Activated naive CD8-positive, alpha-beta T cell (primary cell): ENCODE data around the gene TSPAN18.

Source experiments
- H3K27ac Mint-ChIP-seq: one replicate; pipeline ENCODE4 v1.8.0; 2021; ENCODE audit warnings: mixed read lengths
- H3K27me3 Mint-ChIP-seq: one replicate; pipeline ENCODE4 v1.8.0; 2021; ENCODE audit warnings: mixed read lengths
- H3K36me3 Mint-ChIP-seq: one replicate; pipeline ENCODE4 v1.8.0; 2021; ENCODE audit warnings: mixed read lengths
- H3K4me1 Mint-ChIP-seq: one replicate; pipeline ENCODE4 v1.8.0; 2021; ENCODE audit warnings: low read depth, mixed read lengths
- H3K4me3 Mint-ChIP-seq: one replicate; pipeline ENCODE4 v1.8.0; 2021; ENCODE audit warnings: mild to moderate bottlenecking, mixed read lengths
- H3K9me3 Mint-ChIP-seq: one replicate; pipeline ENCODE4 v1.8.0; 2021; ENCODE audit warnings: low read depth, mixed read lengths

TSPAN18 gene

GRCh38 chr11:44767421-44767820 is 40.7 kb downstream of the TSPAN18 start:
- peaks cover 4% of the 10 kb centered on the region for H3K9me3 Mint-ChIP-seq
- no peak overlapping the region for H3K4me3 Mint-ChIP-seq
- H3K36me3 Mint-ChIP-seq, result peaks cover 29% of the 10 kb centered on the region
- H3K4me1 Mint-ChIP-seq, result peaks cover 3% of the 10 kb centered on the region
- no peaks in the 10 kb centered on the region for H3K27me3 Mint-ChIP-seq
- H3K27ac Mint-ChIP-seq, result no peak overlapping the region

GRCh38 chr11:44770401-44770800 is 43.6 kb downstream of the TSPAN18 start:
- H3K27ac Mint-ChIP-seq, result no peak overlapping the region
- H3K4me3 Mint-ChIP-seq, result no peak overlapping the region

DNA sequence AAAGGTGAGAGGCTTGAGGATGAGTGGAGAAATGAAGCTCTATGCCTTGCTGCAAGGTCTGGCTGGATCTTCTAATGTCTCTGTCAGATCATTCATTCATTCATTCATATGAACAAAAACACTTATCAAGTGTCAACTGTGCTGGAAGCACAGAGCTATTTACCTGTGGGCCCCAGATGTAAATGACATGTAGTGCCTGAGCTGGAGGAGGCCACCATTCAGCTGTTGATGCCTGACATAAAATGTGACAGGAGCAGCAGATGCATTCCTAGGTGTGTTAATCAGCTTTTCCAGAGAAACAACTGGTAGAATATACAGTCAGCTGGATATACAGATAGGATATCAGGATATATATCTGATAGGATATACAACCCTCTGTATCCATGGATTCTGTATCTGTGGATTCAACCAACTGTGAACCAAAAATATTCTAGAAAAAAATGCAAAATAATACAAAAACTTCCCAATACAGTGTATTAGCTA is 44.5 kb downstream of the TSPAN18 start:
- H3K4me1 Mint-ChIP-seq, result peaks cover 4% of the 10 kb centered on the region
- H3K27me3 Mint-ChIP-seq, result no peaks in the 10 kb centered on the region
- peaks cover 4% of the 10 kb centered on the region for H3K9me3 Mint-ChIP-seq
- no peak overlapping the region for H3K27ac Mint-ChIP-seq
- no peak overlapping the region for H3K4me3 Mint-ChIP-seq
- H3K36me3 Mint-ChIP-seq, result peaks cover 17% of the 10 kb centered on the region

More at GRCh38 chr11:44770401-44770800, 43.6 kb downstream of the TSPAN18 start:
- H3K27me3 Mint-ChIP-seq, result no peaks in the 10 kb centered on the region
- H3K9me3 Mint-ChIP-seq, result peaks cover 4% of the 10 kb centered on the region
- H3K36me3 Mint-ChIP-seq, result peaks cover 23% of the 10 kb centered on the region
- peaks cover 4% of the 10 kb centered on the region for H3K4me1 Mint-ChIP-seq

- H3K4me3 Mint-ChIP-seq, result no peak overlapping the region
- H3K4me1 Mint-ChIP-seq, result peaks cover 4% of the 10 kb centered on the region
- no peak overlapping the region for H3K27ac Mint-ChIP-seq
- H3K36me3 Mint-ChIP-seq, result peaks cover 17% of the 10 kb centered on the region
- H3K9me3 Mint-ChIP-seq, result peaks cover 4% of the 10 kb centered on the region
- H3K27me3 Mint-ChIP-seq, result no peaks in the 10 kb centered on the region
These were observed 45.1 kb downstream of the TSPAN18 start for GRCh38 chr11:44771841-44772240.

GRCh38 chr11:44773351-44773965 is 46.7 kb downstream of the TSPAN18 start:
- Mint-ChIP-seq H3K9me3 (peaks cover 2% of the 10 kb centered on the region), H3K4me1 (peaks cover 7% of the 10 kb centered on the region), H3K4me3 (no peak overlapping the region), H3K27ac (no peak overlapping the region), H3K27me3 (no peaks in the 10 kb centered on the region), H3K36me3 (peaks cover 3% of the 10 kb centered on the region)

DNA sequence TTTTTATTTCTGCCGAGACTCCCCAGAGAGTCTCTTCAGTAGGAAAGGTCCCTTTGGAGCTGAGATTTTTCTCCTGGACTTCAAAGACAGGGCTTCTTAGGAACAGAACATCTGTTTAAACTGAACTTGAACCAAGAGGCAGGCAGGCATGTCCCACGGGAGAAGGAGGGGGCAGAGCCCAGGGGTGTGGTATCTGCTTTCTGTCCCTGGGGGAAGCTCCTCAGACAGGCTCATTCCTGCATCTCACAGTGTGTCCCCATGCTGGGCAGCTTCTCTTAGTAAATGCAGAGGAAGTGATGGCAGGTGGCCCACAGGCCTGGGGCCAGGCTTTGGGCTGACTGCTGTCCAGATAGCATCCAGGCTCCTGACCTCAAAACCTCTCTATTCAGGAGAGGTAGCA is 47.3 kb downstream of the TSPAN18 start:
- no peaks in the 10 kb centered on the region for H3K9me3 Mint-ChIP-seq
- no peak overlapping the region for H3K27ac Mint-ChIP-seq
- H3K36me3 Mint-ChIP-seq, result peaks cover 1% of the 10 kb centered on the region
- peaks cover 7% of the 10 kb centered on the region for H3K4me1 Mint-ChIP-seq
- H3K4me3 Mint-ChIP-seq, result no peak overlapping the region
- H3K27me3 Mint-ChIP-seq, result no peaks in the 10 kb centered on the region

DNA sequence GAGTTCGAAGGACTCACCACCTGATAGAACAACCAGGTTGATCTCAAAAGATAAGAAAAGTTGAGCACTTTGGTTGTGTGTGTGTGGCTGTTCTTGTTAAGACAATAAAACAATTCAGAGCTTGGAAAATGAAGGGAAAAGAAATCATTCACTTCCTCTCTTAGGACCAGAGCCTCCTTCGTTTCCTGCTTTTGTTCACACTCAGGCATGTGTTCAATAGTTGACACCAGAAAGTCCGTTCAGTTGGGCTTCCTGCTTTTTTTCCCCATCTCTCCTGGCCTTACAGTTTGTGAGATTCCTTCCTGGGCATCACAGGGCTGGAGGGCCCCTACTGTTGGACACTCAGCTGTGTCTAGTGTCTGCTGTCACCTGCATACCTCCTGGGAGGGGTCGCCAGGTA is 48.0 kb downstream of the TSPAN18 start:
- Mint-ChIP-seq H3K27me3 (no peaks in the 10 kb centered on the region), H3K27ac (no peak overlapping the region), H3K9me3 (no peaks in the 10 kb centered on the region), H3K4me1 (peaks cover 7% of the 10 kb centered on the region), H3K4me3 (no peak overlapping the region), H3K36me3 (no peaks in the 10 kb centered on the region)

DNA sequence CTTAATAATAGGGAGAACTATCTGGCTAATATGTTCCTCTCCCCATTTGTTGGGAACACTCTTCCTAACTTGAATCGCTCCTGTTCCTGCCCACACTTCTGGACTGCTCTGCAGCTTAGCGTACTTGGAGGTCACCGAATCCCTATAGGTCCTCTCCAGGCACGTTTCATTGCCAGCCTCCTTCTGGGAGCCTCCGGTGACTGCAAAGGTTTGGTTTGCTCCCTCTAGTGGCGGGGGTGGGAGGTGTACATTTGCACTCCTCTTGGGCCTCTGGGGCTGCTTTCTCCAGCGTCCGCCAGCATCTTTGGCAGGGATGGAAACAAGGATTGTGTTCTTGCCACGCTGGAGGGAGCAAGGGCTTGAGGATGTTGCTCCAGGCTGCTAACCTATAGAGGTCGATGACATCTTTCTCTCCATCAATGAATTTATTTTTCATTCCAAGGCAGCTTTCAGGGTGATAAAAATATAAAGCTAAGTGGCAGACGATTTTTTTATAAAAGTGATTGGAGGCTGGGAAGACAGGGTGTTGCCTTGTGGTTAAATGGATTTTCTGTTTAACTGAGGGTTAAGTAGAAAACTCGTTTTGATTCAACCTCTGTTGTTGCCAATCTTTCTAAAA is 48.7 kb downstream of the TSPAN18 start:
- H3K9me3 Mint-ChIP-seq, result no peaks in the 10 kb centered on the region
- no peak overlapping the region for H3K4me3 Mint-ChIP-seq
- H3K4me1 Mint-ChIP-seq, result peaks cover 4% of the 10 kb centered on the region
- H3K36me3 Mint-ChIP-seq, result no peaks in the 10 kb centered on the region
- H3K27ac Mint-ChIP-seq, result no peak overlapping the region
- H3K27me3 Mint-ChIP-seq, result no peaks in the 10 kb centered on the region

- no peaks in the 10 kb centered on the region for H3K27me3 Mint-ChIP-seq
- H3K36me3 Mint-ChIP-seq, result no peaks in the 10 kb centered on the region
- peaks cover 4% of the 10 kb centered on the region for H3K4me1 Mint-ChIP-seq
- H3K27ac Mint-ChIP-seq, result no peak overlapping the region
- H3K9me3 Mint-ChIP-seq, result no peaks in the 10 kb centered on the region
- H3K4me3 Mint-ChIP-seq, result no peak overlapping the region
These were observed 49.3 kb downstream of the TSPAN18 start for GRCh38 chr11:44775985-44776446.

DNA sequence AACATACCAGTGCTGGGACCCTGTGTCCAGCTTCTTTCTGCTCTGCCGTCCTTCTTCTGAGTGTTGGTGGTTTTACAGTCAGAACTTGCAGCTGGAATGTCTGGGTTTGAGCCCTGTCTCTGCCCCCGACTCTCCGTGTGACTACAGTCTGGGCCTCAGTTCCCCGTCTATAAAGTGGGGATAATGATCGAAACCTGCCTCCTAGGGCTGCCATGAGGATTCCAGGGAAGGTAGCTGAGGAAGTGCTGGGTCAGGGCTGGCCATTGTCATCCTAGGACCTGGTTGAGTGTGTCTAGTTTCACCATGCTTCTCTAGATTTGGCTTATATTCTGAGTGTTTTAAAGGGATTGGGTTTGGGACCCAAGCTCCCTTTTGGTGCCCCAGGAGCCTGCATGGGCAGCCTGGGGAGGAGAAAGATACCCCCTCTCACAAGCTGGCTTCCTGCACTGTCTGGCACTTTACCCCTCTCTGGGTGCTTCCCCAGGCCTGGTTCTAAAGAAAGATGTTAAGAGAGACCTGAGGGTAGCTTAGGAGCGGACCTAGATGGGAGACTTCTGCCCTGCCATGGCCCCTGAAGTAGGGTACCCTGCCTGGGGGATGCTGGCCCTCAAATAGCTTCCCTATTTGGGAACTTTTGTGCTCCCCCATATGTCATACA is 49.9 kb downstream of the TSPAN18 start:
- Mint-ChIP-seq H3K4me3 (no peak overlapping the region), H3K27ac (no peak overlapping the region), H3K9me3 (no peaks in the 10 kb centered on the region), H3K4me1 (peaks cover 4% of the 10 kb centered on the region), H3K36me3 (no peaks in the 10 kb centered on the region), H3K27me3 (no peaks in the 10 kb centered on the region)

DNA sequence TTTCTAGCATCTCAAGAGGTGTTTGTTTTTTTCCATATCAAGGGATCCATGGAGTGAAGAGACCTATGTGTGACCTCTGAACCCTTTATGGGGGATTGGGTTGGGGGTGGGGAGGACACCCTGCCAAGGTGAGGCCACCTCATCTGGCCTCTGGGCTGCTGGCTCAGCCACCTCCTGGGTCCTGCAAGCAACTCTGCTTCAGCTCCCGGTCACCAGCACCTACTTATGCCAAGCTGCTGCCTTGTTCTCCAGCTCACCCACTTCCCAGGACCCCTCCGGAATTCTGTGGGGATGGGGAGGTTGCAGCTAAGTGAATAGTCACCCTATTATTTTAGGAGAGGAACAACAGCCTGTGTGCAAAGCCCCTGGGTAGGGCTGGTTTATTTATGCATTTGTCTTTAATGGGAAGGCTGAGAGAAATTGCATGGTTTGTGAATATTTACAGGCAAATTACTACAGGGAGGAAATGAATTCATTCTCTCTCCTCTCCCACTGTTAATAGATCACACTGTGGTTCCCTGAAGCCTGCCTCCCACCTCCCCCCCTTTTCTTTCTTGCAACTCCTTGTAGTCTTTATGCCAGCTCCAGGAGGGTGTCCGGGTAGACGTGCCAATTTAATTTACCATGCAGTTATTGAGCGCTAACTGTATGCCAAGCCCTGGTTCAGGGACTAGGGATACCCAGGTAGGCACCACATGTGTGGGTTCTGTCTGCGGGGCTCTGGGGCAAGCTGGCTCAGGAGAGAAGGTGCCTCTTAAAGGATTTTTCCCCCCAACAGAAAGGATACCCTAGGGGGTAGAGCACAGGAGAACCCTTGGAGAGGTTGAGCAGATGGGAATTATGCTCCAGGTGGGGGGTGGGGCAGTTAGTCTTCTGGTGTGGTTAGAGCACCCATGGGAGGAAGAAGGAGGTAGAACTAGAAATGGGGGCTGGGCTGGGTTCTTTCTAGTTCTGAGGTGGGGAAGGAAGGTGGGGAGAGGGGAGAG is 50.7 kb downstream of the TSPAN18 start:
- Mint-ChIP-seq H3K27ac (no peak overlapping the region), H3K4me1 (peaks cover 4% of the 10 kb centered on the region)

DNA sequence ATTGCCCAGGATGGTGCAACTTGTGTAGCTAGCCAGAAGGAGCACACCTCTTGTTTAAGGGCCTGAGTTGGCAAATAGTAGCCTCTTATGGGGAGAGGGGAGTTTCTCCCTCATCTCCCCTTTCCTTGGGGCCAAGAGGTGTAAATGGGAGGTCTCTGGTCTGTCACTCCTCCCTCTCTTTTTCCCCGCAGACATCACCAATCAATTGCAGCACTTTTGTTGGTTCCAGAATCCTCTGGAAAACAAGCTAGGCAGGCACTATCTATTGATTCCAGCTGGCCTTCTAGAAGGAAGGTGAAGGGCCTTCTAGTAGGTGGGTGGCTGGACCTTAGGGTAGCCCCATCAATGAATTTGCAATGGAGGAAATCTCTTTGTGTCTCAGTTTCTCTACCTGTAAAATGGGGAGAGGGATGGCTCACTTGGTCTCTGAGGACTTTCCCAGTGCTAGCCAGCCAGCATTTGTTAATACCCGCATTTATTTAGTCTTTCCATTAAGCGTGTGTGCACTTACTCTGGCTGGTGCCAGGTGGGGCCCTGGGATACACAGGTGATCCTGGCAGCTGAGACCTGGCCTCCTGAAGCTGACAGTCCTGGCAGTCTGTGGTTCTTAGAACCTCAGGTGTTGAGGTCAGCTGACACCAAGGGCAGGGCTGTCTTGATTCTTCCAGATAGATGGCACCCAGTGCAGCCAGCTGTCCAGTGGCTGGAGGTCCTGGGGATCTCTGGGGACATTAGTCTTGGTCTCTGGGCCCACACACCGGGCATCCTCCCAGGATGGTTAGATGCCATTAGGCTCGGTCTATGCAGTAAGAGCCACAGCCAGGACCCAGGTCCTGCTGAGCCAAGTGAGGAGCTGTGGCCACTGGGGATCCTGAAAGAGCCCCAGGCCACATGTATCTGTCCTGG is 51.7 kb downstream of the TSPAN18 start:
- Mint-ChIP-seq H3K4me3 (no peak overlapping the region), H3K9me3 (no peaks in the 10 kb centered on the region), H3K4me1 (peaks cover 4% of the 10 kb centered on the region), H3K27me3 (no peaks in the 10 kb centered on the region), H3K36me3 (no peaks in the 10 kb centered on the region), H3K27ac (no peak overlapping the region)

More for the DNA sequence above, 50.7 kb downstream of the TSPAN18 start:
- Mint-ChIP-seq H3K9me3 (no peaks in the 10 kb centered on the region), H3K36me3 (no peaks in the 10 kb centered on the region), H3K4me3 (no peak overlapping the region), H3K27me3 (no peaks in the 10 kb centered on the region)

DNA sequence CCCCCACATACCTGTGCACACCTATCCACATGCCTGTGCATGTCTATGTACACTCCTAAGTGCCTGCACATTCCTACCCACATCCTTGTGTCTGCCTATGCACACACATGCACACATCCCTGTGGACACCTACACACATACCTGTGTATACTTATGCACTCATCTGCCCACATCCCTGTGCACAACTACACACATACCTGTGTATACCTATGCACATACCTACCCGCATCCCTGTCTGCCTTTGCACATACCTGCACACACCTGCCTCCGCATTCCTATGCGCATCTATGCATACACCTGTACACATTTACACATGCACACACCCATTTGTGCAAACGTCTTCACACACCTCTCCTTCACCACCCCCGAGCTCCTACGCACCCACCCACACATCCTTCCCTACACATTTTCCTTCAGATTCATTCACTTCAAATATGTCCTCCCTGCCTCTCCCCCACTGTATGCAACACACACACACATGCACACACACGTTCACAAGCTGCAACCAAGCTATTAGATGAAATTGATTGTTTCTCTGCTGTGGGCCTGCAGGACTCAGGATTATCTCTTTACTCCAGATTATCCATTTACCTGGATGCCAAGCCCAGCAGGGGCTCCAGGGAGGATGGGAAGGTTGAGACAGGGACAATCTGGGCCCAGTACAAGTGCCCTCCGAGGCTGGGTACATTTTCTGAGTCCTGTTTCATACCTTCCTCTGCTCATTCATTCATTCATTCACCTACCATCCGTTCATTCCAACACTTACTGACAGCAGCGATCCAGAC is 53.2 kb downstream of the TSPAN18 start:
- no peak overlapping the region for H3K27ac Mint-ChIP-seq
- no peaks in the 10 kb centered on the region for H3K36me3 Mint-ChIP-seq
- H3K4me3 Mint-ChIP-seq, result no peak overlapping the region

More for the DNA sequence above, 53.2 kb downstream of the TSPAN18 start:
- Mint-ChIP-seq H3K9me3 (no peaks in the 10 kb centered on the region), H3K4me1 (peaks cover 4% of the 10 kb centered on the region), H3K27me3 (no peaks in the 10 kb centered on the region)
